Stimulated activated CD4-positive, alpha-beta T cell treated with anti-CD3 and anti-CD28 coated beads, TNF-alpha, amount 100 ng/mL, for 4 hours (primary cell): ENCODE data around the gene CMTM7.
"Not testable (repeated sequence)": the region's sequence is repeated elsewhere in the genome, so short reads cannot be mapped to it uniquely, and the experiment has no call there.

Experiments
- DNase-seq, 3 experiments: peaks; one replicate each; pipeline ENCODE4 v3.0.0-alpha.2; 2020; ENCODE audit warnings: low read depth in 3 of 3

Gene CMTM7

DNA sequence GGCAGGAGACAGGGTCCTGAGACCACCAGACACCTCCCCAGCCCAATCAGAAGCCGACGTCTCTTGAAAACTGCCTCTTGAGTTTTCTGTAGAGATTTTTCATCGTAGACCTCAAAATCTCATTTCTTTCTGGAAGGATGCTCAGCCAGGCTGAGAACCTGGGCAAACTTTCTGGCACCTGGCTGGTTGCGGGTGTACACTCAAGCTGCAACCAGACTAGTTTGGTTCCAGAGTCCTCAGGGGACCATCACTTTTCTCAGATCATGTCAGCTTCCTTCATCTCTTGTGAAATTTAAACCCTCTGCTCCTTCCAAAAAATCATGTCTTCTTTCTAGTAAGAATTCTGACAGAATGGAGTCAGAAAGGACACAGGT is 45.1 kb downstream of the CMTM7 start:
- no peak for DNase-seq

DNA sequence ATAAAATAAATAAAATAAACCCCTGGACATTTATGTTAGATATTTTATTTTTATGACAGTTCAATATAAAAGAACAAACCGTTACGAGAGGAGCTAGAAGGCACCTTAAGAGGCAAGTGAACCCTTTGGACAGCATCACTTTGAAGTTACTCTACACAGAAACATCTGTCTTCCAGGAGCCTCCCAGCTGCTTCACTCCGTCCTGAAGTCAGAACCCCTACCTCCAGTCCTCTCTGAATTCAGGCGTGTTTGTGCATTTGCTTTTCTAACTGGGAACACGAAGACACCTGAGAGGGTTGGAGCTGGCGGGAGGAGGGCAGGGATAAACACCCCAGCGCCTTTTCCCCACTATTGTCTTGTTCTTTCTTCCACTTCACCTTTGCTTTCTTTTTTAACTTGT is 46.2 kb downstream of the CMTM7 start:
- no peak for DNase-seq

DNA sequence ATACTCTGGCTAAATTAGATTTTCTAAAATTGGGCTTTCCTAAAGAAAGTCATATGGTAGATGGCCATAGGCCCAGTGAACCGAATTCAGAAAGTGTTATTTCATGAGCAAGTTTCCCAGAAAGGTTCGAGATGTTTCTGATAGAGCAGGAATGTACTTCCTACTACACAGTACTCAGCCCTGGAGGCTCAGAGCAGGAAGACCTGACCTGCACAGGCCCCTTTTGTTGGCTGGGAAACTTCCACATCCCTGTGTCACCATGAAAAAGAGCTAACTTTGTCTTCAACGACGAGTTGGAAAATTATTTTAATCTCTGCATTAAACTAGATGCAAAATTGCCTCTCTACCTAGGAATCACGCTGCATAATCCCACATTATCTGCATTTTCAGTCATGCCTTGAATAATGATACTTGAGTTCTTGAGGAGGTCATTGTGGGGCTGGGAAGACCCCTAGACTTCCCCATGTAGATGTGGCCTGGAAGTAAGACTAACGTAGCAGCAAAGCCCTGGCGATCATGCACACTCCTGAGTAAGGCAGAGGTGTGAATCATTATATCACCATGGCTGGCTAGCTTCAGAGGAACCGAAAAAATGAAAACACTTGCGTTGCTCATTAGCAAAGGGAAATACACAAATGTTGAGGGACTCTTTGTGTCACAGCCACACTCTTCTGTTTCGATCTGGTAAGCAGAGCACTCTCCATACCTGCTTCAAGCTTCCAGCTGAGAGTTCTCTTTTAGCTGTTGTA is 47.1 kb downstream of the CMTM7 start:
- DNase-seq = no peak

DNA sequence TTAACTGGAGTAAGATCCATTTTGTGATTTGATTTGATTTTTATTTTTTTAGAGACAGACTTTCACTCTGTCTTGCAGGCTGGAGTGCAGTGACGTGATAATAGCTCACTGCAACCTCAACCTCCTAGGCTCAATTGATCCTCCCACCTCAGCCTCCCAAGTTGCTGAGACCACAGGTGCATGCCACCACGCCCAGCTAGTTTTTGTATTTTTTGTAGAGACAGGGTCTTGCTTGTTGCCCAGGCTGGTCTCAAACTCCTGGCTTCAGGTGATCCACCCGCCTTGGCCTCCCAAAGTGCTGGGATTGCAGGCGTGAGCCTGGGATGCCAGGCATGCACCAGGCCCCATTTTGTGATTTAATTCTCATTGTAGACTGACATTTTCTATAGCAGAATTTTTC is 47.8 kb downstream of the CMTM7 start:
- DNase-seq = not testable (repeated sequence)

DNA sequence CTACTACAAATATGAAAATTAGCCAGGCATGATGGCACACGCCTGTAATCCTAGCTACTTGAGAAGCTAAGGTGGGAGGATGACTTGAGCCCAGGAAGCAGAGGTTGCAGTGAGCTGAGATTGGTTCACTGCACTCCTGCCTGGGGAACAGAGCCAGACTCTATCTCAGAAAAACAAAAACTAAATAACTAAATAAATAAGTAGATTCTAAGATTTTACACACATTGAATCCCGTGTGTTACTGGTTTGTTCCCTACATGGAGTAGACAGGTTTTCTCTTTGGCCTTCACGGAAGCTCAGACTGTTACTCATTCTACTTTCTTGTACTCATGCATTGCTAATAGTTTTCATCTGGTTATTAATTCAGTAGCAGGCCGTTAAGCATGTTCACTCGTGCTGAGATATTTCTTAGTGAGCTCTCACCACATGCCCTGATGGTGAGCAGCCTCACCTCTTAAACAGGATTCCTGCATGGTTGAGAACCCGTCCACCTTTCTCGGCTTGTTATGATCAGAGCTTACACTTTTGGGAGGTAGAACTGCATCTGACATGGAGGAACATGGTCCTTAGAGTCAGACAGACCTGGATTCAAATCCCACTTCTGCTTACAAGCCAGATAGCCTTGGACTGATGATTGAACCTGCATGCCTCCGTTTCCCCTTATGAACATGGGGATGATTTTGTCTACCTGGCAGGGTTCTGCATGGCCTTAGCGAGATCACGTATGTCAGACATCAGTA is 49.1 kb downstream of the CMTM7 start:
- no peak for DNase-seq

DNA sequence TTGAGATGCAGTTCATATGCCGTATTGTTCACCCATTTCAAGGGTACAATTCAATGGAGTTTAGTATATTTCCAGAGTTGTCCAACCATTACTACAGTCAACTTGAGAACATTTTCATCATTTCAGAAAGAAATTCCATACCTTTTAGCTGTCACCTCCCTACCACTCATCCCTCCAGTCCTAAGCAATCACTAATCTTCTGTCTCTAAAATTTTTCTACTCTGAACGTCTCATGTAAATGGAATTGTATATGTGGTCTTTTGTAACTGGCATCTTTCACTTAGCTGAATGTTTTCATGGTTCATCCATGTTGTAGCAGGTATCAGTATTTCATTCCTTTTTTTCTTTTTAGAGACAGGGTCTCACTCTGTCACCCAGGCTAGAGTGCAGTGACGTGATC is 51.1 kb downstream of the CMTM7 start:
- DNase-seq = no peak

DNA sequence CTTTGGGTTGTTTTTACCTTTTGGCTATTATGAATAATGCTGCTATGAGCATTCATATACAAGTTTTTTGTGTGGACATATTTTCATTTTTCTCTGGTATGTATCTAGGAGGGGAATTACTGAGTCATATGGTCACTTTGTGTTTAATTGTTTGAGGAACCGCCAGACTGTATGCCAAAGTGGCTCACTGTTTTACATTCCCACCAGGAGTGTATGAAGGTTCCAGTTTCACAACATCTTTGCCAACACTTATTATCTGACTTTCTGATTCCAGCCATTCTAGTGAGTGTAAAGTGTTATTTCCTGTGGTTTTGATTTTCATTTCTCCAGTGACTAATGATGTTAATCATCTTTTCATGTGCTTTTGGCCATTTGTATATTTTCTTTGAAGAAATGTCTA is 51.8 kb downstream of the CMTM7 start:
- DNase-seq = no peak

DNA sequence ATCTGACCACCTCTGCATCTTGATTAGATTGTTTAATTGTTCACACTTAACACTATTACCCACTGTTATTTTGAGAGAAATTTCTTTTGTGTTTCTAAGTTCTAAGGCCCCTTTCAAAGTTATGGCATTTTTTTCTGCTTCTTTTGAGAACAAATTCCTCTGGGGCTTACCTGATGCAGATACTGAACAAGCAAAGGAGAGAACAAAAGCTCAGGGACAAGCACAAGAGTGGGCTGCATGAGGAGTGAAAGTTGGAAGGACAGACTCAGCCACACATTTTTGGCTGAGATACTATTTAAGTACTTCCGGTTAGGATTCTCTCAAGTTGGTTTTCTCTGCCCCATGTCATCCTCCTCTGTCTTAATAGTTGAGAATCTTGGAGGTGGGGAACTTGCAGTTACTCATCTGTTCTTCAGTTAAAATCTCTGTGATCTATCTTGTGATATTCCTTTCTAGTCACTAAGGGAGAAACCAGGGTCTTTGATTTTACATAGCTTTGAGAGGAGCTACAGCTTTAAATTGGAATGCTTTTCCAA is 56.3 kb downstream of the CMTM7 start:
- no peak for DNase-seq

DNA sequence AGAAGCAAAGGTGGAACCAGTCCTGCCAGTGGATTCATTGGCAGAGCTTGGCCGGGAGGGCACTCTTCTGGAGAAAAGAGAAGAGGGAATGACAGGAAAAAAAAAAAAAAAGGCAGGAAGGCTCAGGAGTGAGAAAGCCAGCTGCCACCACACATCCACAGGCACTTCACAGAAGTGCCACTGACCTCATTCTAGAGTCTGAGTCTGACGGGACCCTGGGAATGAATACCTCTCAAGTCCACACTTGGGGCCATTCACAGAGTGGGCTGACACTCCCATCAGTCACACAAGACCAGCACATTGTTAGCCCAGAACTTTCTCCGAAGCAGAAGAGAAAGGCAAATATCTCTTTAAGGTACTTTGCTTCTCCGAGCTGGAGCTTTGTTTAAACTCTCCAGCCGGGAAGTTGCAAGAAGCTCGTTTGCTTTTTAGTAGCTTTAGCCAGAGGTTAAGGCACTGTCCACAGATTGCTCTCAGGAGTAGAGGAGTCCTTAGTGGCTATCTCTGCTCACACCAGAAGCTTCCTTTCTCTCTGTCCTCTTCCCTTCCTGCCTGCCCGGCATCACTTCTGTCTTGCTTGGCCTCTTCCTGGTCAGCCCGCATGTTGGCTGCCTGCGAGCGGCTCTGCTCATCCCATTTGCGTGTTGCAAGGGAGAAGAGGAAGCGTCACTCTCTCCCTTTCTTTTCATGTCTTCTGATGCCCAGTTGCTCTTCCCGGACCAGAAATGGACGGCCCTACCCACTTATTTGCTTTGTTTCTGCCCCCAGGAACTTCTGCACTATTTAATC is 57.2 kb downstream of the CMTM7 start:
- no peak for DNase-seq

DNA sequence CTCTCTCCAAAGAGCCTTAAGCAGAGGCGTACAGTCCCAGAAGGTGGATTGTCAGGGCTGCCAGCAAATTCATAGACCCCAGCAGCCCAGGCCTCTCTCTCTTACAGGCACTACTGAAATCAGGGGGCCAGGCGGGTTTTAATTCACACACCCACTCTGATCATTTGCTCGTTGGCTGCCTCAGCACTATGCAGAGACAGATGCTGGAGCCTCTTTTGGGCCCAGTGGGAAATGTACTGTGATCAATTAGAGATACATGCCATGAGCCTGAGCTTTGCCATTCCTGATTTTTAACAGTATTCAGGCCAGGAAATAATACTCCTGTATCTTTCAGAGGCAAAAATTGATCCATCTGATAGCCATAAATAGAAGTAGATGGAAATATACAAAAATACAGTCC is 58.0 kb downstream of the CMTM7 start:
- no peak for DNase-seq

DNA sequence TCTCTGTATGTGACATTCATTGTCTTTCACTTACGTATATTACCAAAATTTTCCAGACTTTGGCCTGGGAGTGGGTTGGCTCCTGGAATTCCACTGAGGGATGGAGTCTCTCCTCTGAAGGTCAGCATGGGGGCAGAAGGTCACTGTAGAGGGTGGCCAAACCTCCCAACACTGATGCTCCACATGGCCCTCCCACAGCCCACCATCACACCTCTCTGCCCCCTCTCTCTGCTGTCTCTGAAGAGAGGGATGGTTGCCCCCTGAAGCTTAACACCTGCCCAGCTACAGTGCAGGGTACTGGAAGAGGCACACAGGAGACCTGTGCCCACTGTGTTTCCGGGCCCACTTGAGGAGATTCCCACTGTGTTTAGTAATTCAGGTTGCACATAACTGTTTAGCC is 58.8 kb downstream of the CMTM7 start:
- no peak for DNase-seq

DNA sequence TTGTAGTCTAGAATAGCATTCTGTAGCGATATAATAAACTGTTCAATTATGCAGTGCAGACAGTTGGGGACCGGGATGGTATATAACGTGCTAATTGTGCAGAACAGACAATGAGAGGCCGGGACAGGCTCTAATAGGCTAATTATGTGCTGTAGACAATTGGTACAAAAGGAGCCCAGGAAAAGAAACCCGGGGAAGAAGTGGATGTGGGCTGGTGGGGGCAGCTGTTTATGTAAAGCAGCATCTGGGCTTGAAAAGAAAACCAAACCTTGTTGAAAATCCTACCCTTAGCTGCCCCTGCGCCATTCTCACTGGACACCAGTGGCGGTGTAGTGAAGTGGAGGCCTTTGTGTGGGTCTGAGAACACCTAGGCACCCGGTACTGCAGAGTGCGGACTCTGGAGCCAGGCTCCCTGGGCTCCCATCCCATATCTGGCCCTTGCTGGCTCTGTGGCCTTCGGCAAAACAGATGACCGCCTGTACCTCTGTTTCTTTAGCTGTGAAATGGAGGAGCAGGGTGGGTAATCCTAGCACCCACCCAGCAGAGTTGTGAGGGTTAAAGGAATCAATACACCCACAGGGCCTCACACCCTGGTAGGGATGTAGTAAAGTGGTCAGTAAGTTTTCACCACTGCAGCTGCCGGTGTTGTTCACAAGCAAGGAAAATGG is 59.5 kb downstream of the CMTM7 start:
- no peak for DNase-seq

DNA sequence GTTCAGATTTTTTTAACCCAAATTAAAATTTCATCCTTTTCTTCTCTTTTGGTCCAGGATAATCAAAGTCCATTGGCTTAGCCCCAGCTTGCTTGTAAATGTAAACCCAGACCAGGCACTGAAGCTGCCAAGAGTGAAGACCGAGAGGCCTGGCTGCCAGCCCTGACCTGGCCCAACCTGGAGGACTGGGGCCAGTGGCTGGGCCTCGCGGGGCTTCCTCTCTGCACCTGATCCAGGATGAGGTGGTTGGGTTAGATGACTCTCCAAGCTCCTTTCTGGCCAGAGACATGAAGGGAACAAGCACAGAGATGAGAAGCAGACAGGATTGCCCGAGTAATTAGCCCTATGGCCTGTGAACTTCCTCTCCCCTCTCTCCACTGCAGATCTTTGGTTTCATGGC is 60.4 kb downstream of the CMTM7 start:
- no peak for DNase-seq

DNA sequence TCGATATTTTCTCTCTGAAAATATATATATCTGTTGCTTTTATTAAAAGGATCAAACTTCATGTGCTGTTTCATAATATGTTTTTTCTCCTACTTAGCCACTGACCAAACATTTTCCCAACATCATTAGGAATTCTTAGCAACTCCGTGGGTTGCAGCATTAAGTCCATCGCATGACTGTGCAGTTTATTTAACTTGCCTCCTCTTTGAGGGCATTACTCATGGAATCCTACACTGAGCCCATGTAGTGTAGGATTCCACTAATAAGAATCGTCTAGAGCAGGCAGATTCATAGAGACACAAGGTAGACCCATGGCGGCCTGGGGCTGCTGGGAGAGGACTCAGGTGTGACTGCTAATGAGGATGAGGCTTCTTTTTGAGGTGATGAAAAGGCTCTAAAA is 61.7 kb downstream of the CMTM7 start:
- no peak for DNase-seq

DNA sequence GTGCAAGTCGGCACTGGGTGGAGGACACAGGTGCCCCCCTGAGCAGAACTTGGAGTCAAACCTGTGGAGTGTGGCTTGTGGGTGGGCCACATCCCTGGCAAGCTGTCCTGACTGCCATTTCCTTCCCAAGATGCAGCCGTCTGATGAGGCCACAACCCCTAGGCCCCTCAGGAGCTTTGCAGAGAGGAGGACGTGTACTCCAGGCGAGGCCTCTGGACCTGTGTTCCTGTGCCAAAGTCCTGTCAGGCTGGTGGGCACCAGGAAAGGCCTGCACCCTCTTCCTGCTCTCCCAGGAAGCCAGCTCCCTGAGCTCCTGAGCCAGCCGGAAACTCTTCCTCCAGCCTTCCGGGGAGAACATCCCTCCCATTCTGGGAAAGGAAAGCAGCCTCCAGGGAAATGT is 62.5 kb downstream of the CMTM7 start:
- DNase-seq = no peak

DNA sequence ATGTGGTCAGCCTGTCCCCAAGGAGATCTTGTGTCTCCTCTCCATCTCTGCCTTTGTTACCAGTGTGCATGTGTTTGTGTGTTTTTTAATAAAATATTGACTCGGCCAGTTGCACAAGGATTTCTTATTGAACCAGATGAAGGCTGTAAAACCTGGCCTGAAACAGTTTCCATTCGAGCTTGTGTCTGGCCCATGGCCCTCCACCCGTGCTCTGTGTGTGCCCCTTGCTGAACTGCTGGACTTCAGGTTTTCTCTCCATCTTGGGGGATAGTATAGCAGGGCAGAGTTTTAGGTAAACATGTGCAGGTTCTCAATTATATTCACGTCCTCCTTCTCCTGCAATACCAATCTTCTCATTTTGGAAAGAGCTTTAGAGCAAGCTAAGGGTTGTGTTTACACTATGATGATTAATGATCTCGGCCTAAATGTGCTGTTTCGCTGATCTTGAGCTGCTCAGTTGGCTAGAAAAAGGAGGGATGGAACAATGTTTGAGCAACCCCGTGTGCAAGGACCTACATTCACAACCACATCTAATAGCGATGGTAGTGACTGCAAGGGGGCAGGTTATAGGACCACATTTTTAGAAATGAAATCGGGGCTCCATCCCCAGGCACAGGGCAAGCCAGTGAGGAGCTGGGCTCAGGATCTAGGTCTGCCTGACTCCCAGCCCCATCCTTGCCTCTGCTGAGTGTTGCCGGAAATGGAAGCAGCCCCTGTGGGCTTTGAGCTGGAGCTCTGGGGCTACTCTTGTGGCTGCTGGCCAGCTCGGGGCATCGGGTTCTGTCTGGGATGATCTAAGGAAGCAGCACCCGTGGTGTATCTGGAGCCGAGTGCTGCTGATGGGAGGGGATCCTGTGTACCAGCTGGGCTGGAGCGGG is 63.3 kb downstream of the CMTM7 start:
- DNase-seq = no peak

DNA sequence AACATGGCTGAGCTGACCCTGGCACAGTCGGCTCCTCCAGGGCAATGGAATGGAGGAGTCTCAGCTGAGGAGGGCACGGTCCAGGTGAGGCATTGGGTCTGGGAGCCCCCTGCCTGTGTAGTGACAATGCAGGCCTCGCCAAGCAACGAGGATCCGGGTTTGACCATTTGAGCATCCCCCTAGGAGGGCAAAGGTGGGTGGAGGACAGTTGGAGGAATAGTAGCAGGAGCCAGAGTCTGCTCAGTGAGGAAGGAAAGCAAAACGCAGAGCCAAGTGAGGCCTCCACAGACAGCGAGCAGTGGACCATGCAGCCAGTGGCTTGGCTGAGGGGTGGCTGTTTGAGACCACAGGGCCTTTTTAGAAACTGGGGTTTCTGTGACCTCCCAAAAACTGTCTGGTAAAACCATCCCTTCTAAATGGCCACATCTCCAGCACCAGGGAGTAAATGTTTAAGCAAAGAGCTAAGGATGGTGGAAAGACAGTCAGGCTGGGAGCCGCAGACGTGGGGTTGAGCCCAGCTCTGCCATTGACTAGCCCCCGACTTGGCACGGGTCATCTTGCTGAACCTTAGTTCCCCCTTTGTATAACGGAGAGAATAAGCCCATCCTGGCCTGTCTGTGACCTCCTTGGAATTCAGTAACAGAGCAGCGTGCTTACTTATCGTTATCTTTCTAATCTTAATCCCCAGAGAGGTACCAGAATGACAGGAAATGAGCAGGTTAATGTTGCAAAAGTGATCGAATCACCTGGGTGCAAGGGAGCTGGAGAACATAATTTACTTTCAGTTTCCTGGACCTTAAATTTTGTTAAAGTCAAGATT is 64.2 kb downstream of the CMTM7 start:
- no peak for DNase-seq

DNA sequence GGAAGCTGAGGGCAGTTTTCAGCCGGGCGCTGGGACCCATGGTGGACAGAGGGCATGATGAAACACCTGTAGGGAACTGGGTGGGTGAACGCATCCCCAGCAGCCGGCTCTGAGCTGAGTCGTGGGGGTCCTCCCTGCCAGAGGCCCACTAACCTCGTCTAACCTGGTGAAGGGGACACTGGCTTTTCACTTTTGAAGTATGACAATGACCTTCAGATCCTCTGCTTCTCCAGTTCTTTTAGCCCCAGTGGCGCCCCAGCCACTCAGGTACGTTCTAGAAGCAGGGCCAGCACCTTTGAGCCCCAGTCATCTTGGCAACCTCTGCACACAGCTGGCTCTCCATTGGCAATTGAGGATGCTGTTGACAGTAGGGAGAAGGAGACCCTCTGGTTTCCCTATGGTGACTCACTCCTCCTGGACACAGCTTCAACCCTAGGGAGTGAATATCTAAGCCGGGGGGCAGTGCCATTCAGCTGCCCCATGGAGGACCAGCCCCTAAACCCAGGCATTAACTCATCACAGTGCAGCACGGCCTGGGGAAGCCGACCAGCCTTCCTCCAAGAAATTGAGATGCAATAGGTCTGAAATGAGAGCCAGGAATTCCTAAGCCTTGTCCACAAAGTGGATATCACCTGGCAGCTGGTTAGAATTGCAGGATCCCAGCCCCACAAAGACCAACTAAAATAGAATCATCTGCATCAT is 64.9 kb downstream of the CMTM7 start:
- no peak for DNase-seq

DNA sequence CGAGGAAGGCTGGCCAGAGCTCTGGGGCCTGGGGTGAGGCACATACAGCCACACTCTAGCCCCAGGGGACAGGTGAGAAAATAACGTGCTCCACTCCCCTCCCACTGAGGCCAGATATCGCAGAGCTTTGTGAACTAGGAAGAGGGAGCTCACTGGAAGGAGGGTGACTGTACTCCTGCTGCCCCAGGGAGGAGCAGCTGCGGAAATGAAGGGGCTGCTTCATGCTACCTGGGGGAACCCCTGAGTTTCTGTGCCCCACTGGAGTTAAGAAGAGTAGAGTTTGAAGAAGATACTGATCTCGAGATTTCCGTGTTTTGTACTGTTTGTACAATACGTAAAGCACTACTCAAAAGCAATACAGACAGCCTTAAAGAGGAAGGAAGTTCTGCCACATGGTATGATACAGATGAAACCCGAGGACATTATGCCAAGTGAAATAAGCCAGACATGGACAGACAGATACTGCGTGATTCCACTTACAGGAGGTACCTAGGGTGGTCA is 66.4 kb downstream of the CMTM7 start:
- DNase-seq = peak in 2 of 3 experiments; percentile 22 to 45
